ENCODE measurements around the gene MRGPRX2. TPM values are rescaled to one million over a fixed set of nuclear protein-coding genes. Genes with fewer than 3 reads are reported as not detected.

The MRGPRX2 gene
- total RNA-seq, 2 experiments from 2014 or later = not detected

DNA sequence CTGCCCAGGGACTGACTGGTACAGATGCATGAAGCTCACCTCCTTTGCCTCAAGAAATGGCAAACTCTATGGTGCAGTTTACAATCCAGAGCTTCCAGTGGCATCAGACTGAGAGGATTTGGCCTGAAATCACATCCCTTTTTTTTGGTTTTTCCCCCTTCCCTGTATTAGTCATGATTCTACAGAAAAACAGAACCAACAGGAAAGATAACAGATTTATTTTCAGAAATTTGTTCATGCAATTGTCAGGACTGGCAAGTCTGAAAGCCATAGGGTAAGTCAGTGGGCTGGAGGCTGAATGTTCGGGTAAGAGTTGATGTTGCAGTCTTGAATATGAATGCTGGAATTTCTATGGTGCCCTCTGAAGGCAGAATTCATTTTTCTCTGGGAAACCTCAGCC is 44.5 kb upstream of the MRGPRX2 start:
- DNase-seq (no peak), ATAC-seq (ENCODE audit: poor library complexity) (no peak)
- ChIA-PET CTCF (no interaction called here), POLR2A (no interaction called here)
- no peak overlapping the region for H3K27ac Mint-ChIP-seq
- no peaks in the 10 kb centered on the region for H3K9me3 Mint-ChIP-seq
- Histone ChIP-seq H3K4me3 (ENCODE audit: low read length) (no peak overlapping the region), H3K4me1 (ENCODE audit: insufficient read depth, low read length) (no peaks in the 10 kb centered on the region), H3K27me3 (ENCODE audit: control insufficient read depth in 1 of 2, insufficient read depth in 2 of 2, low read length in 2 of 2) (peaks cover 0 to 2% of the 10 kb centered on the region in 2 experiments), H3K27ac (ENCODE audit: low read depth in 1 of 2, low read length in 2 of 2) (no peak overlapping the region), H3K36me3 (ENCODE audit: insufficient read depth, low read length) (no peaks in the 10 kb centered on the region), H3K9me3 (ENCODE audit: control insufficient read depth in 1 of 2, insufficient read depth in 1 of 2, low read length in 2 of 2) (no peaks in the 10 kb centered on the region)
- intact Hi-C loops (cut with DNase I, micrococcal nuclease) = no loop called here
- no peaks in the 10 kb centered on the region for H3K4me1 Mint-ChIP-seq (ENCODE audit: low read depth)
- no peak overlapping the region for H3K4me3 Mint-ChIP-seq
- peaks cover 36% of the 10 kb centered on the region for H3K27me3 Mint-ChIP-seq
- no peaks in the 10 kb centered on the region for H3K36me3 Mint-ChIP-seq (ENCODE audit: low read depth)
- TF ChIP-seq, protein P1, sequence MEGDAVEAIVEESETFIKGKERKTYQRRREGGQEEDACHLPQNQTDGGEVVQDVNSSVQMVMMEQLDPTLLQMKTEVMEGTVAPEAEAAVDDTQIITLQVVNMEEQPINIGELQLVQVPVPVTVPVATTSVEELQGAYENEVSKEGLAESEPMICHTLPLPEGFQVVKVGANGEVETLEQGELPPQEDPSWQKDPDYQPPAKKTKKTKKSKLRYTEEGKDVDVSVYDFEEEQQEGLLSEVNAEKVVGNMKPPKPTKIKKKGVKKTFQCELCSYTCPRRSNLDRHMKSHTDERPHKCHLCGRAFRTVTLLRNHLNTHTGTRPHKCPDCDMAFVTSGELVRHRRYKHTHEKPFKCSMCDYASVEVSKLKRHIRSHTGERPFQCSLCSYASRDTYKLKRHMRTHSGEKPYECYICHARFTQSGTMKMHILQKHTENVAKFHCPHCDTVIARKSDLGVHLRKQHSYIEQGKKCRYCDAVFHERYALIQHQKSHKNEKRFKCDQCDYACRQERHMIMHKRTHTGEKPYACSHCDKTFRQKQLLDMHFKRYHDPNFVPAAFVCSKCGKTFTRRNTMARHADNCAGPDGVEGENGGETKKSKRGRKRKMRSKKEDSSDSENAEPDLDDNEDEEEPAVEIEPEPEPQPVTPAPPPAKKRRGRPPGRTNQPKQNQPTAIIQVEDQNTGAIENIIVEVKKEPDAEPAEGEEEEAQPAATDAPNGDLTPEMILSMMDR (IDR thresholded peaks at IDR 0.05) = no peak

DNA sequence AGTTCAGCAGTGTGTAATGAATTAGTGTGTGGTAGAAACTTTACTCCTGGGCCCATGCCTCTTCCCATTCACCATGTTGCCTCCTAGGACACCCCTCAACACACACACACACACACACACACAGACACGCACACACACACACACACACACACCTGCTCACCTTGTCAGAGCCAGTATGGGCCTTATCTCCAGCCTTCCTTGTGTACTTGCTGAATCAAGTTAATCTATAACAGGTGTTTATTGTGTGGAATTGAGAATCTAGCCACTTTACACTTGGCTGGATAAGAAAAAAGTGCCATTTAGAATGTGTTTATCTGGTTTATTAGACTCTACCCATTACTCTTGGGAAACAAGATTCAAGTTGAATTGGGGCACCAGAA is 42.0 kb upstream of the MRGPRX2 start:
- H3K36me3 Mint-ChIP-seq (ENCODE audit: low read depth) = no peaks in the 10 kb centered on the region
- no peaks in the 10 kb centered on the region for H3K4me1 ChIP-seq (ENCODE audit: insufficient read depth, low read length)
- intact Hi-C loops (cut with DNase I, micrococcal nuclease) = no loop called here
- ATAC-seq (ENCODE audit: poor library complexity) (no peak), DNase-seq (no peak)
- no peaks in the 10 kb centered on the region for H3K9me3 ChIP-seq (ENCODE audit: control insufficient read depth in 1 of 2, insufficient read depth in 1 of 2, low read length in 2 of 2)
- no peak overlapping the region for H3K27ac ChIP-seq (ENCODE audit: low read depth in 1 of 2, low read length in 2 of 2)
- peaks cover 42% of the 10 kb centered on the region for H3K27me3 Mint-ChIP-seq
- ChIA-PET CTCF (no interaction called here), POLR2A (no interaction called here)
- H3K4me3 ChIP-seq (ENCODE audit: low read length) = no peak overlapping the region
- H3K36me3 ChIP-seq (ENCODE audit: insufficient read depth, low read length) = no peaks in the 10 kb centered on the region
- no peaks in the 10 kb centered on the region for H3K4me1 Mint-ChIP-seq (ENCODE audit: low read depth)
- TF ChIP-seq, protein P1 (IDR thresholded peaks at IDR 0.05) = no peak
- H3K9me3 Mint-ChIP-seq = no peaks in the 10 kb centered on the region
- no peak overlapping the region for H3K27ac Mint-ChIP-seq
- H3K27me3 ChIP-seq (ENCODE audit: control insufficient read depth in 1 of 2, insufficient read depth in 2 of 2, low read length in 2 of 2) = peaks cover 0 to 2% of the 10 kb centered on the region in 2 experiments
- H3K4me3 Mint-ChIP-seq = no peak overlapping the region

DNA sequence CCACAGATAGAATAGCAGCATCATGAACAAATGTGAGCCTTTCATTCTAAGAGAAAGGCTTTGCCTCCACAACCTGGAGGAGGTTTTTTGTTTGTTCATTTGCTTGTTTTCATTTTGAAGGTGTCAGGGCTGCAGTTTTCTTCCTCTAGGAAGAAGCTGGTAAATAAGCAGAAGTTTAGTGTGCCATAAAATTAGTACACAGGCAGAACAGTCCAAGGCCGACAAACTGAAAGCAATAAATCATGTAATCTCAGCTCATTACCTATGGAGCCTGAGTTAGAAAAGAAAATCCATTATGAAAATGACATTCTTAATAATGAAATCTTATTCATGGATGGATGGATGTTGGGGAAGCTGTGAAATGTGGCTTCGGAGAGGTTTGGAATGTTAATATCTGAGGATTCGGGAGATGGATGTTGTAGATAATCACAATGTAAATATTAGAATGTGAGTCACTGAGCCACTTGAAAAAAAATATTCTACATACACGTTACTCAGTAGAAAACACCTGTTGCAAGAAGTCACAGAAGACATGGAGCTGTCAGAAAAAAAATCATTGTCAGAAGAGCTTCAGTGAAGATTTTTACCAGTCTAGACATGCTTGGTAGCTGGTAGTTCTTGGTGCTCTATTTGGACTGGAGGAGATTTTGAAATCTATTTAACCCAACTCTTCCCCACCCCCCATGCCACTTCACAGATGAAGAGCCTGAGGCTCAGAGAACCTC is 41.4 kb upstream of the MRGPRX2 start:
- Mint-ChIP-seq H3K4me1 (ENCODE audit: low read depth) (no peaks in the 10 kb centered on the region), H3K27ac (no peak overlapping the region), H3K27me3 (peaks cover 42% of the 10 kb centered on the region), H3K9me3 (no peaks in the 10 kb centered on the region), H3K36me3 (ENCODE audit: low read depth) (no peaks in the 10 kb centered on the region), H3K4me3 (no peak overlapping the region)
- no peak overlapping the region for H3K4me3 ChIP-seq (ENCODE audit: low read length)
- no peaks in the 10 kb centered on the region for H3K9me3 ChIP-seq (ENCODE audit: control insufficient read depth in 1 of 2, insufficient read depth in 1 of 2, low read length in 2 of 2)
- CTCF ChIA-PET = no interaction called here
- TF ChIP-seq, protein P1 (IDR thresholded peaks at IDR 0.05) = no peak
- DNase-seq = no peak
- H3K27me3 ChIP-seq (ENCODE audit: control insufficient read depth in 1 of 2, insufficient read depth in 2 of 2, low read length in 2 of 2) = peaks cover 0 to 2% of the 10 kb centered on the region in 2 experiments
- ATAC-seq (ENCODE audit: poor library complexity) = no peak
- no peak overlapping the region for H3K27ac ChIP-seq (ENCODE audit: low read depth in 1 of 2, low read length in 2 of 2)
- H3K4me1 ChIP-seq (ENCODE audit: insufficient read depth, low read length) = no peaks in the 10 kb centered on the region
- POLR2A ChIA-PET = no interaction called here
- intact Hi-C loops (cut with DNase I, micrococcal nuclease) = no loop called here
- H3K36me3 ChIP-seq (ENCODE audit: insufficient read depth, low read length) = no peaks in the 10 kb centered on the region
